Vagina (tissue), 2 donors: ENCODE results near the gene RASGRF2. TPM values are rescaled to one million over a fixed set of nuclear protein-coding genes. Genes with fewer than 3 reads are reported as not detected.

Source experiments
- DNase-seq, 2 donors: peaks; one replicate each; pipeline ENCODE4 v3.0.0-alpha.2; 2017; ENCODE audit errors: extremely low spot score in 2 of 2
- H3K27ac ChIP-seq: fragments of 200-600 bp; sonication (generic); one replicate; pipeline ENCODE4 v1.5.1; 2019
- H3K27me3 ChIP-seq: fragments of 200-600 bp; sonication (generic); one replicate; pipeline ENCODE4 v1.5.1; 2019
- H3K36me3 ChIP-seq, 2 donors: fragments of 200-600 bp; sonication (generic); one replicate each; pipeline ENCODE4 v1.5.1; 2017 to 2019
- H3K4me1 ChIP-seq: fragments of 200-600 bp; sonication (generic); one replicate; pipeline ENCODE4 v1.5.1; 2019
- H3K4me3 ChIP-seq, 2 donors: fragments of 200-600 bp; sonication (generic); 1 replicate in 1 of 2; 2 replicates in 1 of 2; pipeline ENCODE4 v1.5.1; 2016 to 2019
- H3K9me3 ChIP-seq: fragments of 200-600 bp; sonication (generic); one replicate; pipeline ENCODE4 v1.5.1; 2019
- CTCF ChIP-seq, 3 experiments: fragments of 450-650 bp in 2 of 3; fragments of 200-600 bp in 1 of 3; sonication (generic) in 1 of 3; IDR thresholded peaks; one replicate each; pipeline ENCODE4 v1.5.1; 2017 to 2019; ENCODE audit warnings: antibody characterized with exemption in 3 of 3, mild to moderate bottlenecking in 2 of 3, moderate library complexity in 2 of 3
- POLR2A ChIP-seq, 2 donors: fragments of 450-650 bp; IDR thresholded peaks; one replicate each; pipeline ENCODE4 v1.6.1; 2017; ENCODE audit warnings: antibody characterized with exemption in 2 of 2, mild to moderate bottlenecking in 2 of 2, moderate library complexity in 2 of 2
- POLR2AphosphoS5 ChIP-seq, 2 donors: sonication (generic); formaldehyde crosslinking; IDR thresholded peaks; one replicate each; pipeline ENCODE4 v1.9.0; 2017; ENCODE audit warnings: antibody characterized with exemption in 2 of 2, mild to moderate bottlenecking in 2 of 2, low read depth in 1 of 2; ENCODE audit not compliant: insufficient read depth in 1 of 2
- intact Hi-C: fragments of 100-400 bp; cut with DNase I; formaldehyde crosslinking; loops from one replicate; pipeline ENCODE4 v1.15.1; 2023
- total RNA-seq: library from RNA; depleted of rRNA; stranded (reverse); fragments of >200 nt; gene quantifications from one replicate; pipeline ENCODE4 v1.2.3, GENCODE V29; 2016

Gene RASGRF2
- total RNA-seq, 1 donor from 2014 or later: 8.8 TPM

- Histone ChIP-seq H3K4me3 (no peak overlapping the region), H3K27me3 (no peaks in the 10 kb centered on the region), H3K9me3 (no peaks in the 10 kb centered on the region), H3K4me1 (peaks cover 7% of the 10 kb centered on the region), H3K27ac (no peak overlapping the region), H3K36me3 (no peaks in the 10 kb centered on the region)
- intact Hi-C loops: no loop called here
- TF ChIP-seq POLR2AphosphoS5 (IDR thresholded peaks at IDR 0.05; ENCODE audit: insufficient read depth in 1 of 2, low read depth in 1 of 2) (no peak), CTCF (IDR thresholded peaks at IDR 0.05) (no peak), POLR2A (IDR thresholded peaks at IDR 0.05) (no peak)
- no peak for DNase-seq
These were observed 1.5 kb upstream of the RASGRF2 start for GRCh38 chr5:80958616-80959015.

- no peaks in the 10 kb centered on the region for H3K36me3 ChIP-seq
- no peak overlapping the region for H3K4me3 ChIP-seq
- no peaks in the 10 kb centered on the region for H3K9me3 ChIP-seq
- no peak overlapping the region for H3K27ac ChIP-seq
- peaks cover 7% of the 10 kb centered on the region for H3K4me1 ChIP-seq
- H3K27me3 ChIP-seq: no peaks in the 10 kb centered on the region
- intact Hi-C loops: no loop called here
- TF ChIP-seq CTCF (IDR thresholded peaks at IDR 0.05) (no peak), POLR2AphosphoS5 (IDR thresholded peaks at IDR 0.05; ENCODE audit: insufficient read depth in 1 of 2, low read depth in 1 of 2) (no peak), POLR2A (IDR thresholded peaks at IDR 0.05) (no peak)
- DNase-seq: no peak
These were observed 1.0 kb upstream of the RASGRF2 start for GRCh38 chr5:80959138-80959537.

GRCh38 chr5:80960531-80961375, 590 bp downstream of the RASGRF2 start:
- no peaks in the 10 kb centered on the region for H3K36me3 ChIP-seq
- peaks cover 7% of the 10 kb centered on the region for H3K4me1 ChIP-seq
- intact Hi-C loops: no loop called here
- no peaks in the 10 kb centered on the region for H3K9me3 ChIP-seq
- H3K27ac ChIP-seq: peak overlapping the region; percentile 73
- TF ChIP-seq POLR2AphosphoS5 (IDR thresholded peaks at IDR 0.05; ENCODE audit: insufficient read depth in 1 of 2, low read depth in 1 of 2) (peak in 1 of 2 donors; percentile 53), POLR2A (IDR thresholded peaks at IDR 0.05) (no peak), CTCF (IDR thresholded peaks at IDR 0.05) (no peak)
- no peak for DNase-seq
- peak overlapping the region; percentile 59 to 62 for H3K4me3 ChIP-seq
- H3K27me3 ChIP-seq: no peaks in the 10 kb centered on the region

- peak overlapping the region; percentile 59 to 62 for H3K4me3 ChIP-seq
- H3K4me1 ChIP-seq: peaks cover 7% of the 10 kb centered on the region
- intact Hi-C loops: no loop called here
- no peaks in the 10 kb centered on the region for H3K9me3 ChIP-seq
- H3K36me3 ChIP-seq: no peaks in the 10 kb centered on the region
- TF ChIP-seq CTCF (IDR thresholded peaks at IDR 0.05): no peak
- no peak for TF ChIP-seq POLR2AphosphoS5 (IDR thresholded peaks at IDR 0.05; ENCODE audit: insufficient read depth in 1 of 2, low read depth in 1 of 2)
- no peak for TF ChIP-seq POLR2A (IDR thresholded peaks at IDR 0.05)
- no peak for DNase-seq
- peak overlapping the region; percentile 73 for H3K27ac ChIP-seq
- no peaks in the 10 kb centered on the region for H3K27me3 ChIP-seq
These were observed 1.5 kb downstream of the RASGRF2 start for GRCh38 chr5:80961376-80962281.
